ENCODE results near the gene UNC13D. TPM values are rescaled to one million over a fixed set of nuclear protein-coding genes. Genes with fewer than 3 reads are reported as not detected.
A peak's percentile ranks its signal among the peaks of the same experiment; 100 is the strongest.

UNC13D gene
- total and polyA plus RNA-seq, 9 of the 15 experiments (the other 6 are each of a cell fraction or from before 2014, with no cell fraction given) = 0.86 to 244 (median 69.2) TPM

GRCh38 chr17:75839942-75840798 is 4.0 kb downstream of the UNC13D start:
- no peak for ATAC-seq
- Histone ChIP-seq H3K9me1 (ENCODE audit: control insufficient read depth, insufficient read depth, low read length) (no peaks in the 10 kb centered on the region), H3K36me3 (ENCODE audit: control insufficient read depth, insufficient read depth, low read length) (peaks cover 62% of the 10 kb centered on the region; the same call in 2 of the 3 replicates), H3K9me3 (replicated peaks; ENCODE audit: control insufficient read depth, insufficient read depth, low read depth, low read length) (no peaks in the 10 kb centered on the region), H3K4me2 (ENCODE audit: insufficient read depth, low read length) (no peak overlapping the region), H3K79me2 (ENCODE audit: control insufficient read depth, insufficient read depth, low read length) (peaks cover 42% of the 10 kb centered on the region), H3K4me3 (no peak overlapping the region), H3K27ac (ENCODE audit: extremely low read depth, low read depth, low read length) (no peak overlapping the region), H2AFZ (ENCODE audit: low read depth, low read length) (no peak overlapping the region), H3K9ac (ENCODE audit: insufficient read depth in 1 of 2, low read depth in 2 of 2, low read length in 2 of 2) (peak overlapping the region in 1 of 2 experiments; percentile 74; a peak in 2 of 4 replicates), H3K4me1 (replicated peaks in 1 of 2; ENCODE audit: control insufficient read depth in 2 of 2, insufficient read depth in 2 of 2, low read length in 2 of 2) (peaks cover 13 to 65% of the 10 kb centered on the region in 2 experiments), H3K27me3 (ENCODE audit: control insufficient read depth in 2 of 2, insufficient read depth in 2 of 2, low read length in 2 of 2) (no peaks in the 10 kb centered on the region), H4K20me1 (replicated peaks; ENCODE audit: control insufficient read depth, insufficient read depth, low read length) (no peaks in the 10 kb centered on the region)
- 95% methylated on average over 25 of the region's 36 CpGs for WGBS (ENCODE audit: insufficient coverage, low coverage, missing lambda C conversion rate)
- no peak for TF ChIP-seq KLF16 (IDR thresholded peaks at IDR 0.05)
- peak; percentile 73 for TF ChIP-seq RBFOX2 (IDR thresholded peaks at IDR 0.05; ENCODE audit: low read depth, low read length)
- no peak for TF ChIP-seq HEY1 (CRISPR knock-in tag; IDR thresholded peaks at IDR 0.05; ENCODE audit: borderline replicate concordance)
- TF ChIP-seq PHF20 (IDR thresholded peaks at IDR 0.05; ENCODE audit: partially characterized antibody) = no peak
- TF ChIP-seq NUFIP1 (IDR thresholded peaks at IDR 0.05; ENCODE audit: partially characterized antibody) = no peak
- TF ChIP-seq MTA1 (IDR thresholded peaks at IDR 0.05; ENCODE audit: borderline replicate concordance) = no peak
- no peak for TF ChIP-seq ZNF316 (IDR thresholded peaks at IDR 0.05)
- 0 out of 2 replicates have a peak, but pooled peaks have one; percentile 29 for TF ChIP-seq POLR2G (IDR thresholded peaks at IDR 0.05; ENCODE audit: low read depth, low read length)
- TF ChIP-seq ZNF584 (CRISPR knock-in tag; IDR thresholded peaks at IDR 0.05; ENCODE audit: low read depth) = no peak
- FAIRE-seq = no peak
- in situ Hi-C loops (cut with MboI) = no loop called here
- intact Hi-C loops (cut with micrococcal nuclease) = no loop called here
- ChIA-PET CTCF (ENCODE audit: low intra/inter-chr PET ratio) (no interaction called here), POLR2A (interaction anchor here (0.7 to 1.6 kb wide), 10 partner anchors 10 to 63 kb away, joined by 3 to 10 read pairs (median 5); no protein-coding TSS in a partner anchor)
- TSS peak; percentile 23 for BruUV-seq (replicated peaks)
- no peak for DNase-seq (ENCODE audit: extremely low read depth in 1 of 4, low spot score in 3 of 4)
